Measurements from ENCODE around the gene NOM1.

The NOM1 gene

DNA sequence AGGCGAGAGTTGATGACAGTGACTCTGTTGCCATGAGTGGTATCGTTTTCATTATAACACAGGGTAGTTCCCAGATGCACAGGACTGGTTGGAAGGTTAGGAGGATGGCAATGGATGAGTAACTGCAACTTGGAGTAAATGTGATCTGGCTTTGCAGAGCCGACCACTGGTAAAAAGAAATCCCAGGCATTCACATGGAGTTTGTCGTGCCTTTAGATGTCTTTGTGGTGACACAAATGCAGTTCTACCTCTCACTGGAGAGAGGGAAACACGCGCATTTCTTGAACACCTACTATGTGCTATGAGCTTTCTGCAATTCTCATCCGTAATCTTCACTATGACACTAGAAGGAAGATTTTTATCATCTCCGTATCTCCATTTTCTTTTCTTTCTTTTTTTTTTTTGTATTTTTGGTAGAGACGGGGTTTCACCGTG lies 62.6 kb downstream of the NOM1 start:
- H3K4me3 ChIP-seq (replicated peaks; ENCODE audit: low read depth, low read length) = no peak overlapping the region
- no peak for DNase-seq (ENCODE audit: low read depth)
- TF ChIP-seq, protein P1, sequence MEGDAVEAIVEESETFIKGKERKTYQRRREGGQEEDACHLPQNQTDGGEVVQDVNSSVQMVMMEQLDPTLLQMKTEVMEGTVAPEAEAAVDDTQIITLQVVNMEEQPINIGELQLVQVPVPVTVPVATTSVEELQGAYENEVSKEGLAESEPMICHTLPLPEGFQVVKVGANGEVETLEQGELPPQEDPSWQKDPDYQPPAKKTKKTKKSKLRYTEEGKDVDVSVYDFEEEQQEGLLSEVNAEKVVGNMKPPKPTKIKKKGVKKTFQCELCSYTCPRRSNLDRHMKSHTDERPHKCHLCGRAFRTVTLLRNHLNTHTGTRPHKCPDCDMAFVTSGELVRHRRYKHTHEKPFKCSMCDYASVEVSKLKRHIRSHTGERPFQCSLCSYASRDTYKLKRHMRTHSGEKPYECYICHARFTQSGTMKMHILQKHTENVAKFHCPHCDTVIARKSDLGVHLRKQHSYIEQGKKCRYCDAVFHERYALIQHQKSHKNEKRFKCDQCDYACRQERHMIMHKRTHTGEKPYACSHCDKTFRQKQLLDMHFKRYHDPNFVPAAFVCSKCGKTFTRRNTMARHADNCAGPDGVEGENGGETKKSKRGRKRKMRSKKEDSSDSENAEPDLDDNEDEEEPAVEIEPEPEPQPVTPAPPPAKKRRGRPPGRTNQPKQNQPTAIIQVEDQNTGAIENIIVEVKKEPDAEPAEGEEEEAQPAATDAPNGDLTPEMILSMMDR (IDR thresholded peaks at IDR 0.05; ENCODE audit: low read length, missing control alignments) = no peak

DNA sequence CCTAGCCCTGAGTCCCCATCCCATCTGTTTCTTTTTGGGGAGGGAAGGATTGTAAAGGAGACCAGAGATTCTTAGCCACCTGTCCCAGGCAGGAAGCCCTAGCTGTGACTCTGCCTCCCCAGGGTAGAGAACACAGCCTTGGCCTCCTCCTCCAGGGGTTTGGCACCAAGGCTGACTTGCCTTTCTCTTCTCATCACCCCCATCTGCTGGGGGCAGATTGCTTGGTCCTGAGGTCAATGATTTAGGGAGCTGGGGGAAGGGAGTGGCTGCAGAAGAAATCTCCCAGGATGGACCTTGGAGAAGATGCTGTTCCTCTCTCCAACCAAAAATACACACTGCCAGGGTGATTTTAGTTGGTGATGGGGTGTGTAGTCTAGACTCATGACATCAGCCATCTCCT lies 63.6 kb downstream of the NOM1 start:
- no peak for DNase-seq (ENCODE audit: low read depth)
- H3K4me3 ChIP-seq (replicated peaks; ENCODE audit: low read depth, low read length) = no peak overlapping the region
- TF ChIP-seq, protein P1 (IDR thresholded peaks at IDR 0.05; ENCODE audit: low read length, missing control alignments) = no peak

DNA sequence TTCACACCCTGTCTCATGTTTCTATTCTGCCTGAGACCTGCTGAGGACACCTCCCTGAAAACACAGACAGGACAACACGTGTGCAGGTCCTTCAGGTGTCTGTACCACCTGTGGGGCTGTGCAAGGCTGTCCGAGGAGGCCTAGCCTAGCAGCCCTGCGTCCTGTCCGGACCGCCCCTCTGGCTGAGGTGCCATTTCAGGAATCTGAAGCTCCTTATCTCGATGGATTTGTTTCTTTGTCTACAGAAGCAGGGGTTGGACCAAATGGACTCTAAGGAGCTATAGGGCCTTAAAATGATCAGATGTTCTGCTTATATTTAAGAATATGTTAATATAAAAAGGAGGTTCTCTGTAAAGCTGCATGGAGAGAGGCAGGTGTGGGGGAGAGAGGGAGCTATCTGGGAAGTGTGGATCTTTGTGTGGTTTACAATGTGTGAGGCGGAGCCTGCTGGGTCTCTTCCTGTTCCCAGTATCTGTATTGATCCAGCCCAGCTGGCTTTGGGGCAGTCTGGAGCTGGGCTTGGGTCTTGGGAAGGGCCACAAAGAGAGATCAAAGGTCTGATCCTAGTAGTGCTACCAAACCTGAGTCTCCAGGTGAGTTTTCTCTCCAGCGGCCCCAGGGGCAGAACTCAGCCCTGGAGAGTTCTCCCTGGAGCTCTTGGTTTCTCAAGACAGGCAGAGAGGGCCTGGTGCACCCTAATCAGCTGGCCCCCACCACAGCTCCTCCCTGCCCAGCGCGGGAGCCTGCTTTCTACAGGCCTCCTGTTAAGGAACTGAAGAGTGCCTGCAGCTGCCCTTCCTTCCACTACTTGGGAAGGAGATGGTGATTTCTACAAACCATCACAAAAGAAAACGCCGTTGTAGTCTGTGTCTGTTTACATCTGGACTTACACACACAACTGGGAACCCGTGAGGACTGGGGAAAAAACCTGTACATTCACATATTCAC lies 64.4 kb downstream of the NOM1 start:
- no peak overlapping the region for H3K4me3 ChIP-seq (replicated peaks; ENCODE audit: low read depth, low read length)
- TF ChIP-seq, protein P1 (IDR thresholded peaks at IDR 0.05; ENCODE audit: low read length, missing control alignments) = no peak
- no peak for DNase-seq (ENCODE audit: low read depth)

DNA sequence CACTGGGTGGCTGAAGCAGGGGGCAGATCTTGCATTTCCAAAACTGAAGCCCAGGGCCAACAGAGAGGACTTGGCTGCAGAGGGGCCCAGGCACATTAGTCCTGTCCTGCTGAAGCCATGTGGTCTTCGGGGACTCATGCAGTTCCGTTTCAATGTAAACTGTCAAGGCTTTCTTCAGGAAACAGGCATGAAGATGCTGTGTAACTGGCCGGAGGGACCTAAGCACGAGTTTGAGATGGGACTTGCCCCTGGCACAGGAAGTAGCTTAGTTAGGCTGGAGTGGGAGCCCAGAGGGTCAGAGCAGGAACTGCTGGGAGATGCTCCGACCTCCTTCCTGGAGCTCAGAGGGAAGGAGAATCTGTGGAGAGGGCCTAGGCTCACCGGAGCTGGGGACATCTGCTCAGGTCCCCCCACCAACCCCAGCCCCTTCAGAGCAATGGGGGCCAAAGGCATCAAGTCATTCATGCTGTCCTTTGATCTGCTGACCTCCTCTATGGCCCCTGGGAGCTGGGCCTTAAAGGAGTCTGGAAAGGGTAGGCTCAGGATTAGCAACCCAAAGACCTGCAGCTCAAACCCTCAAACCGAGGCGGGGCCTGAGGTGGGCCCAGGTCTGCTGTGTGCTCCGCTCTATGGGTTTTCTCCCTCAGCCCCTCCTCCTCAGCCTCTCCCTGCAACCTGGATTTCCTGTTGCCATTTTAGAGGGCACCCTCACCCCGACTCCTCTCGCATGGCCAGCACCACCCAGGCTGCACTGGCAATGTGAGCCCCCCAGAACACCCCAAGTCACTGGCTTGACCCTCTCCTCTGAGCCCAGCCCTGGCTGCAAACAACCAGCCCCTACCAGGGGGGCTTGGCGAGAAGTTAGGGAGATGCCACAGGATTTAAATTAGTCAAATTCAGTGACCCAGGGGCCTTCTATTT lies 65.4 kb downstream of the NOM1 start:
- no peak overlapping the region for H3K4me3 ChIP-seq (replicated peaks; ENCODE audit: low read depth, low read length)
- no peak for DNase-seq (ENCODE audit: low read depth)
- TF ChIP-seq, protein P1 (IDR thresholded peaks at IDR 0.05; ENCODE audit: low read length, missing control alignments) = no peak

DNA sequence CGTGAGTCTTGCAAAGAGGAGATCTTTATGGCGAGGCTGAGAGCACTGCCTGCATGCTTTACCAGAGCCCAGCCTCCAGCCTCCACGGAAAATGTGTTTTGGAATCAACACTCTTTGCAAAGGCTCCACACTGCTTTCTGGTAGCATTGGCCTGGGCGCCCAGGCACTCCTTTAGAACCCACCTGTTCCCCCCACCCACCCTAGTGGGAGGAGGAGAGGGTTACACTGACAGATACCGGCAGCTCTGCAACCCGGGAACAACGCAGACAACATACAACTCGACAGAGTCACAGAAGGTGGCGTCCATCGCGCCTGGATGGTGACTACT lies 66.5 kb downstream of the NOM1 start:
- TF ChIP-seq, protein P1 (IDR thresholded peaks at IDR 0.05; ENCODE audit: low read length, missing control alignments) = no peak
- no peak for DNase-seq (ENCODE audit: low read depth)
- H3K4me3 ChIP-seq (replicated peaks; ENCODE audit: low read depth, low read length) = no peak overlapping the region

DNA sequence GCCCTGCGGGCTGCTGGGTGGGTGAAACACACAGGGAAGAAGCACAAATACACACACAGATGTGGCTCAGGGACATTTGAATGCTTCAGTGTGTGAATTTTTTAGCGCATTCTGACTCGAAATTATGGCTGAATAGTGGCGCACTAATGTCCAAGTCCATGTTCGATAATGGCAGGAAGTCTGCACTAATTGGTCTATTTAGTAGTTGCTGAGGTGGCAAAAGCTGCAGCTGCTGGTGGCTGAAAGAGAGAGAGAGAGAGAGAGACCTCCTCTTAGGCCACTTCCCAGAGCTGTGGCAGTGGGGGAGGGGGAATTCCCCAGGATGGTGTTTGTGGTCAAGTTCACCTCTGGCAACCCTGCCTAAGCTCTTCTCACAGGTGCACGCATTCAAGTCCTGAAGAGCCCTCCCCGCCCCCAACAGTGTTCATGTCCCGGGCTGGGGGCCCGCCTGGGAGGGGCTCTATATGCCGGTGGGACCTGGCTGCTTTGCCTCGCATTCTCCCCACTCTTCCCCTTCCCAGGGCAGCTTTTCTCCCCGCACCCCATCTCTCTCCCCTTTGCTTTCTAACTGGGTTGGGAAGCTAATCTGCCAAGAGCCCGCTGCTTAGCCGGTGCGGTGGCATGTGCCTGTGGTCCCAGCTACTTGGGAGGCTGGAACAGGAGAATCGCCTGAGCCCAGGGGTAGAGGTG lies 67.0 kb downstream of the NOM1 start:
- DNase-seq (ENCODE audit: low read depth) = no peak
- TF ChIP-seq, protein P1 (IDR thresholded peaks at IDR 0.05; ENCODE audit: low read length, missing control alignments) = no peak

More for the DNA sequence above, 67.0 kb downstream of the NOM1 start:
- no peak overlapping the region for H3K4me3 ChIP-seq (replicated peaks; ENCODE audit: low read depth, low read length)

Measured in fibroblast of pulmonary artery (primary cell).